K562 (cell line): Measurements from ENCODE around the gene MDK. TPM values are rescaled to one million over a fixed set of nuclear protein-coding genes. Genes with fewer than 3 reads are reported as not detected.

Experiments used
- ATF1 ChIP-seq, 2 experiments: fragments of 450-650 bp in 1 of 2; IDR thresholded peaks; 2 replicates each; pipeline ENCODE4 v1.6.1; 2016; ENCODE audit warnings: missing compliant biosample characterization in 1 of 2, missing genetic modification characterization in 1 of 2
- BCL6 ChIP-seq: fragments of 250-450 bp; sonication (Bioruptor Pico); IDR thresholded peaks from 2 replicates; pipeline ENCODE4 v1.4.0; 2020
- MAFK ChIP-seq: IDR thresholded peaks from 2 replicates; pipeline ENCODE4 v1.6.1; 2011; ENCODE audit warnings: low read length, improper control_type of control experiment
- MED1 ChIP-seq: sonication (generic); formaldehyde crosslinking; IDR thresholded peaks from 2 replicates; pipeline ENCODE4 v1.8.1; 2023; ENCODE audit warnings: missing genetic modification reagents, borderline replicate concordance
- RBM39 ChIP-seq: fragments of 200-400 bp; formaldehyde crosslinking; optimal IDR thresholded peaks from 2 replicates; pipeline ENCODE3; 2018; ENCODE audit warnings: low read depth, low read length
- SIX5 ChIP-seq, 2 experiments: IDR thresholded peaks; 2 replicates each; pipeline ENCODE4 v1.6.1; 2011; ENCODE audit warnings: low read length in 2 of 2, borderline replicate concordance in 1 of 2, low read depth in 1 of 2, mild to moderate bottlenecking in 1 of 2, moderate library complexity in 1 of 2; ENCODE audit not compliant: insufficient read depth in 1 of 2
- SRF ChIP-seq, 2 experiments: fragments of 250-450, 450-650 bp in 1 of 2; sonication (Bioruptor Pico) in 1 of 2; sonication (generic) in 1 of 2; formaldehyde crosslinking; IDR thresholded peaks; 2 replicates each; pipeline versions ENCODE4 v1.5.0 to v1.5.1; 2020 to 2022; ENCODE audit warnings: mild to moderate bottlenecking in 1 of 2, missing genetic modification reagents in 1 of 2
- ZBED1 ChIP-seq: IDR thresholded peaks from 2 replicates; pipeline ENCODE4 v1.6.1; 2014
- ZEB2 ChIP-seq: fragments of 450-650 bp; IDR thresholded peaks from 2 replicates; pipeline ENCODE4 v1.6.1; 2016
- ZNF347 ChIP-seq: fragments of 450-650 bp; formaldehyde crosslinking; IDR thresholded peaks from 2 replicates; pipeline ENCODE4 v1.4.0; 2020; ENCODE audit warnings: low read depth, mild to moderate bottlenecking, moderate library complexity
- polyA plus RNA-seq, 8 experiments: library from polyadenylated mRNA; depleted of rRNA in 4 of 8; stranded (reverse) in 5 of 8; unstranded in 3 of 8; fragments of >200 nt; fragmentation: Nextera tagmentation in 2 of 8; fragmentation: Illumina TruSeq in 1 of 8; extraction: Ambion mirVana in 2 of 8; extraction: Trizol in 1 of 8; gene quantifications; 2 replicates each; pipeline versions ENCODE4 v1.2.1 to v1.2.3, GENCODE V29; 2011 to 2014; ENCODE audit warnings: inconsistent platforms in 1 of 8, missing spikeins in 1 of 8
- total RNA-seq, 7 experiments: library from RNA; depleted of rRNA in 6 of 7; stranded (reverse); fragments of >200 nt in 6 of 7; fragmentation: Illumina TruSeq in 2 of 7; extraction: Trizol in 2 of 7; gene quantifications; 2 replicates each; pipeline versions ENCODE4 v1.2.1 to v1.2.3, GENCODE V29; 2011 to 2021; ENCODE audit warnings: low replicate concordance in 1 of 7
- TF ChIP-seq, protein P1 (sequence below): IDR thresholded peaks from 2 replicates; pipeline ENCODE4 v1.6.1; 2012; ENCODE audit warnings: low read depth, low read length, improper control_type of control experiment, borderline replicate concordance
- TF ChIP-seq, protein P2 (sequence below): fragments of 450-650 bp; IDR thresholded peaks from 2 replicates; pipeline ENCODE4 v1.6.1; 2016; ENCODE audit warnings: low read depth
- TF ChIP-seq, protein P3 (sequence below): fragments of 450-650 bp; formaldehyde crosslinking; IDR thresholded peaks from 2 replicates; pipeline ENCODE4 v1.4.0; 2020; ENCODE audit warnings: mild to moderate bottlenecking, moderate library complexity
- TF ChIP-seq, protein P4 (sequence below): fragments of 450-650 bp; IDR thresholded peaks from 2 replicates; pipeline ENCODE4 v1.6.1; 2014; ENCODE audit warnings: low read depth, mild to moderate bottlenecking, moderate library complexity, borderline replicate concordance

The MDK gene
- total and polyA plus RNA-seq, 9 of the 15 experiments (the other 6 are each of a cell fraction or from before 2014, with no cell fraction given), result 20.7 to 700 (median 350) TPM

- no peak for TF ChIP-seq ZEB2
- no peak for TF ChIP-seq BCL6 (CRISPR knock-in tag)
- TF ChIP-seq ZNF347 (CRISPR knock-in tag), result no peak
- TF ChIP-seq SIX5 (IDR thresholded peaks at IDR 0.05; ENCODE audit: borderline replicate concordance in 1 of 2, insufficient read depth in 1 of 2, low read depth in 1 of 2, low read length in 2 of 2), result no peak; a peak in 1 of 4 replicates
- no peak for TF ChIP-seq ZBED1
- no peak for TF ChIP-seq MED1 (CRISPR knock-in tag)
- no peak for TF ChIP-seq ATF1 (CRISPR knock-in tag; IDR thresholded peaks at IDR 0.05)
- no peak for TF ChIP-seq ATF1 (tag; IDR thresholded peaks at IDR 0.05)
- TF ChIP-seq, protein P1, sequence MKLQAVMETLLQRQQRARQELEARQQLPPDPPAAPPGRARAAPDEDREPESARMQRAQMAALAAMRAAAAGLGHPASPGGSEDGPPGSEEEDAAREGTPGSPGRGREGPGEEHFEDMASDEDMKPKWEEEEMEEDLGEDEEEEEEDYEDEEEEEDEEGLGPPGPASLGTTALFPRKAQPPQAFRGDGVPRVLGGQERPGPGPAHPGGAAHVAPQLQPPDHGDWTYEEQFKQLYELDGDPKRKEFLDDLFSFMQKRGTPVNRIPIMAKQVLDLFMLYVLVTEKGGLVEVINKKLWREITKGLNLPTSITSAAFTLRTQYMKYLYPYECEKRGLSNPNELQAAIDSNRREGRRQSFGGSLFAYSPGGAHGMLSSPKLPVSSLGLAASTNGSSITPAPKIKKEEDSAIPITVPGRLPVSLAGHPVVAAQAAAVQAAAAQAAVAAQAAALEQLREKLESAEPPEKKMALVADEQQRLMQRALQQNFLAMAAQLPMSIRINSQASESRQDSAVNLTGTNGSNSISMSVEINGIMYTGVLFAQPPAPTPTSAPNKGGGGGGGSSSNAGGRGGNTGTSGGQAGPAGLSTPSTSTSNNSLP, result no peak
- peak in 1 of 2 experiments; percentile 87; a peak in 2 of 4 replicates for TF ChIP-seq SRF (CRISPR knock-in tag; IDR thresholded peaks at IDR 0.05)
- TF ChIP-seq, protein P2, sequence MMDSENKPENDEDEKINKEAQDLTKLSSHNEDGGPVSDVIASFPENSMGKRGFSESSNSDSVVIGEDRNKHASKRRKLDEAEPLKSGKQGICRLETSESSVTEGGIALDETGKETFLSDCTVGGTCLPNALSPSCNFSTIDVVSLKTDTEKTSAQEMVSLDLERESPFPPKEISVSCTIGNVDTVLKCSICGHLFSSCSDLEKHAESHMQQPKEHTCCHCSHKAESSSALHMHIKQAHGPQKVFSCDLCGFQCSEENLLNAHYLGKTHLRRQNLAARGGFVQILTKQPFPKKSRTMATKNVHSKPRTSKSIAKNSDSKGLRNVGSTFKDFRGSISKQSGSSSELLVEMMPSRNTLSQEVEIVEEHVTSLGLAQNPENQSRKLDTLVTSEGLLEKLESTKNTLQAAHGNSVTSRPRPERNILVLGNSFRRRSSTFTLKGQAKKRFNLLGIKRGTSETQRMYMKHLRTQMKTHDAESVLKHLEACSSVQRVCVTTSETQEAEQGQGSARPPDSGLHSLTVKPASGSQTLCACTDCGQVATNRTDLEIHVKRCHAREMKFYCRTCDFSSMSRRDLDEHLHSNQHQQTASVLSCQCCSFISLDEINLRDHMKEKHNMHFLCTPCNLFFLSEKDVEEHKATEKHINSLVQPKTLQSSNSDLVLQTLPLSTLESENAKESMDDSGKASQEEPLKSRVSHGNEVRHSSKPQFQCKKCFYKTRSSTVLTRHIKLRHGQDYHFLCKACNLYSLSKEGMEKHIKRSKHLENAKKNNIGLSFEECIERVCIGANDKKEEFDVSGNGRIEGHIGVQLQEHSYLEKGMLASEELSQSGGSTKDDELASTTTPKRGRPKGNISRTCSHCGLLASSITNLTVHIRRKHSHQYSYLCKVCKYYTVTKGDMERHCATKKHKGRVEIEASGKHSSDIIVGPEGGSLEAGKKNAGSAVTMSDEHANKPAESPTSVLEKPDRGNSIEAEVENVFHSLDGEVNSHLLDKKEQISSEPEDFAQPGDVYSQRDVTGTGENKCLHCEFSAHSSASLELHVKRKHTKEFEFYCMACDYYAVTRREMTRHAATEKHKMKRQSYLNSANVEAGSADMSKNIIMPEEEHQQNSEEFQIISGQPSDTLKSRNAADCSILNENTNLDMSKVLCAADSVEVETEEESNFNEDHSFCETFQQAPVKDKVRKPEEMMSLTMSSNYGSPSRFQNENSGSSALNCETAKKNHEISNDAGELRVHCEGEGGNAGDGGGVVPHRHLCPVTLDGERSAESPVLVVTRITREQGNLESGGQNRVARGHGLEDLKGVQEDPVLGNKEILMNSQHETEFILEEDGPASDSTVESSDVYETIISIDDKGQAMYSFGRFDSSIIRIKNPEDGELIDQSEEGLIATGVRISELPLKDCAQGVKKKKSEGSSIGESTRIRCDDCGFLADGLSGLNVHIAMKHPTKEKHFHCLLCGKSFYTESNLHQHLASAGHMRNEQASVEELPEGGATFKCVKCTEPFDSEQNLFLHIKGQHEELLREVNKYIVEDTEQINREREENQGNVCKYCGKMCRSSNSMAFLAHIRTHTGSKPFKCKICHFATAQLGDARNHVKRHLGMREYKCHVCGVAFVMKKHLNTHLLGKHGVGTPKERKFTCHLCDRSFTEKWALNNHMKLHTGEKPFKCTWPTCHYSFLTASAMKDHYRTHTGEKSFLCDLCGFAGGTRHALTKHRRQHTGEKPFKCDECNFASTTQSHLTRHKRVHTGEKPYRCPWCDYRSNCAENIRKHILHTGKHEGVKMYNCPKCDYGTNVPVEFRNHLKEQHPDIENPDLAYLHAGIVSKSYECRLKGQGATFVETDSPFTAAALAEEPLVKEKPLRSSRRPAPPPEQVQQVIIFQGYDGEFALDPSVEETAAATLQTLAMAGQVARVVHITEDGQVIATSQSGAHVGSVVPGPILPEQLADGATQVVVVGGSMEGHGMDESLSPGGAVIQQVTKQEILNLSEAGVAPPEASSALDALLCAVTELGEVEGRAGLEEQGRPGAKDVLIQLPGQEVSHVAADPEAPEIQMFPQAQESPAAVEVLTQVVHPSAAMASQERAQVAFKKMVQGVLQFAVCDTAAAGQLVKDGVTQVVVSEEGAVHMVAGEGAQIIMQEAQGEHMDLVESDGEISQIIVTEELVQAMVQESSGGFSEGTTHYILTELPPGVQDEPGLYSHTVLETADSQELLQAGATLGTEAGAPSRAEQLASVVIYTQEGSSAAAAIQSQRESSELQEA, result no peak
- TF ChIP-seq MAFK, result no peak
- TF ChIP-seq RBM39, result no peak
- TF ChIP-seq, protein P3, sequence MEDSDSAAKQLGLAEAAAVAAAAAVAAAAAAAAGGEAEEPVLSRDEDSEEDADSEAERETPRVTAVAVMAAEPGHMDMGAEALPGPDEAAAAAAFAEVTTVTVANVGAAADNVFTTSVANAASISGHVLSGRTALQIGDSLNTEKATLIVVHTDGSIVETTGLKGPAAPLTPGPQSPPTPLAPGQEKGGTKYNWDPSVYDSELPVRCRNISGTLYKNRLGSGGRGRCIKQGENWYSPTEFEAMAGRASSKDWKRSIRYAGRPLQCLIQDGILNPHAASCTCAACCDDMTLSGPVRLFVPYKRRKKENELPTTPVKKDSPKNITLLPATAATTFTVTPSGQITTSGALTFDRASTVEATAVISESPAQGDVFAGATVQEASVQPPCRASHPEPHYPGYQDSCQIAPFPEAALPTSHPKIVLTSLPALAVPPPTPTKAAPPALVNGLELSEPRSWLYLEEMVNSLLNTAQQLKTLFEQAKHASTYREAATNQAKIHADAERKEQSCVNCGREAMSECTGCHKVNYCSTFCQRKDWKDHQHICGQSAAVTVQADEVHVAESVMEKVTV (CRISPR knock-in tag), result no peak
- TF ChIP-seq, protein P4, sequence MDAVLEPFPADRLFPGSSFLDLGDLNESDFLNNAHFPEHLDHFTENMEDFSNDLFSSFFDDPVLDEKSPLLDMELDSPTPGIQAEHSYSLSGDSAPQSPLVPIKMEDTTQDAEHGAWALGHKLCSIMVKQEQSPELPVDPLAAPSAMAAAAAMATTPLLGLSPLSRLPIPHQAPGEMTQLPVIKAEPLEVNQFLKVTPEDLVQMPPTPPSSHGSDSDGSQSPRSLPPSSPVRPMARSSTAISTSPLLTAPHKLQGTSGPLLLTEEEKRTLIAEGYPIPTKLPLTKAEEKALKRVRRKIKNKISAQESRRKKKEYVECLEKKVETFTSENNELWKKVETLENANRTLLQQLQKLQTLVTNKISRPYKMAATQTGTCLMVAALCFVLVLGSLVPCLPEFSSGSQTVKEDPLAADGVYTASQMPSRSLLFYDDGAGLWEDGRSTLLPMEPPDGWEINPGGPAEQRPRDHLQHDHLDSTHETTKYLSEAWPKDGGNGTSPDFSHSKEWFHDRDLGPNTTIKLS, result no peak
These were observed 11.2 kb downstream of the MDK start (continued) for GRCh38 chr11:46392421-46393230.
